WI38 (cell line): Measurements from ENCODE around the gene SORL1-AS1.

Experiments used
- H3K4me3 ChIP-seq: 2 replicates; pipeline ENCODE4 v1.5.1; 2011; ENCODE audit warnings: low read depth, mild to moderate bottlenecking, control low read depth, low read length
- CTCF ChIP-seq: IDR thresholded peaks from 2 replicates; pipeline ENCODE4 v1.5.1; 2012; ENCODE audit warnings: low read depth, mild to moderate bottlenecking, control low read depth, low read length

The SORL1-AS1 gene

GRCh38 chr11:121427400-121427744, 25.4 kb downstream of the SORL1-AS1 start:
- H3K4me3 ChIP-seq = no peak overlapping the region

GRCh38 chr11:121426476-121427399, 26.0 kb downstream of the SORL1-AS1 start:
- TF ChIP-seq CTCF = no peak
- H3K4me3 ChIP-seq = no peak overlapping the region

More at GRCh38 chr11:121427400-121427744, 25.4 kb downstream of the SORL1-AS1 start:
- TF ChIP-seq CTCF = no peak

- no peak for TF ChIP-seq CTCF
- no peak overlapping the region for H3K4me3 ChIP-seq
These were observed 26.9 kb downstream of the SORL1-AS1 start for GRCh38 chr11:121425828-121426227.

- H3K4me3 ChIP-seq = no peak overlapping the region
- no peak for TF ChIP-seq CTCF
These were observed 30.1 kb downstream of the SORL1-AS1 start for GRCh38 chr11:121422675-121423074.

- TF ChIP-seq CTCF = no peak
These were observed 31.4 kb downstream of the SORL1-AS1 start for GRCh38 chr11:121421149-121421901.

GRCh38 chr11:121420398-121420797, 32.4 kb downstream of the SORL1-AS1 start:
- H3K4me3 ChIP-seq = no peak overlapping the region
- TF ChIP-seq CTCF = no peak

More at GRCh38 chr11:121421149-121421901, 31.4 kb downstream of the SORL1-AS1 start:
- H3K4me3 ChIP-seq = no peak overlapping the region

- no peak overlapping the region for H3K4me3 ChIP-seq
- TF ChIP-seq CTCF = no peak
These were observed 32.9 kb downstream of the SORL1-AS1 start for GRCh38 chr11:121419836-121420235.
